Stimulated activated CD4-positive, alpha-beta T cell treated with anti-CD3 and anti-CD28 coated beads, Interleukin-1b, Interleukin-23, amount 100 ng/mL, for 24 hours (primary cell): ENCODE measurements around the gene MID1IP1.

Experiments used
- DNase-seq, 4 experiments: peaks; one replicate each; pipeline ENCODE4 v3.0.0-alpha.2; 2020; ENCODE audit warnings: low read depth in 4 of 4, low spot score in 1 of 4

The MID1IP1 gene

GRCh38 chrX:38811515-38812243 is 10.4 kb downstream of the MID1IP1 start:
- DNase-seq, result no peak

DNA sequence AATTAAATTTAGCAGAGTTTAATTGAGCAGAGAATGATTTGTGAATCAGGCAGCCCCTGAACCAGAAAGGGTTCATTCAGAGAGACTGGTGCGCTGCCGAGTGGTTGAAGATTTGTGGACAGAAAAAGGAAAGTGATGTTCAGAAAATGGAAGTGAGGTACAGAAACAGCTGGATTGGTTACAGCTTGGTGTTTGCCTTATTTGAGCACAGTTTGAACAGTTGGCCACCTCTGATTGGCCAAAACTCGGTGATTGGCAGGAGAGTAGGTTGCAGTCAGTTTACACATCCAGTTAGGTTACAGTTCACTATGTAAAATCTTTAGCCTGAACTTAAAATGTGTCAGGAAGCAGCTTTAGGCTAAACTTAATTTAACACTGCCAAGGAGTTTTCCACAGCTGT is 14.9 kb downstream of the MID1IP1 start:
- DNase-seq, result no peak

- DNase-seq, result no peak
These were observed 15.9 kb downstream of the MID1IP1 start for GRCh38 chrX:38817004-38817703.

GRCh38 chrX:38819163-38819562 is 17.9 kb downstream of the MID1IP1 start:
- DNase-seq, result no peak

- DNase-seq, result no peak
These were observed 18.4 kb downstream of the MID1IP1 start for GRCh38 chrX:38819709-38820108.

DNA sequence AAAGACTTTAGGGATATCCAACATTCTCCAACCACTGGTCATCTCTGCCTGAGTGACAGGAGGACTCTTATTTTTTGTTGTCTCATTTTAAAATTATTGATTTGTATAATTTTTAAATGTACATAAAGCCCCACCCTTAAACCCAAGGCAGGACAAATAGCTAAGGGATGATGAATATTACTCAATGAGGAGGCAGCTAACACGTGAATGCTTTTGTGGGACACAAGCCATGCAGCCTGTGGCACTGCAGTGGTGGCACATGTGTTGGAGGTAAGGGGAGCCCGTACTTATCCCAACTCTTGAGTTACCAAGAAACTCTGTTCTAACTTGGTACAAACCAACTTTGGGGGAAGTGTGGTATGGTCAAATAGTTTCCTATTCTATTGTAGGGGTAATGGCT is 19.5 kb downstream of the MID1IP1 start:
- DNase-seq, result no peak

DNA sequence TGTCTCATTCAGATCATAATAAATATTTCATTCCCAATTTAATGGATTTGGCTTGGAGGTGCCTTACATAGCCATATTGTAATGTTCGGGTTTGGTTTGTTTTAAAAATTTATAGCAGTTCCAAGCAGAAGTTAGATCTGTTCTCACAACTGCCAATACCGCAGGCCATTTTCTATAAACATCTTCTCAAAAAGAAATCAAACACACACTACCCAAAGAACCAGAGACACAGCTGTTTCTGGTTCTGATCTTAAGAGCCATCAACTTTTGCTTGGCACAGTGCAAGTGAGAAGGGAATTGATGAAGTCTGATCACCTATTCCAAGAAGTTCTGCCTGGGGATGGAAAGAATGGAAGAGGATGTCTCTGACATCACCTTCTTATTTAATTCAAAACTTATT is 22.9 kb downstream of the MID1IP1 start:
- no peak for DNase-seq

GRCh38 chrX:38831949-38832348 is 30.7 kb downstream of the MID1IP1 start:
- no peak for DNase-seq

DNA sequence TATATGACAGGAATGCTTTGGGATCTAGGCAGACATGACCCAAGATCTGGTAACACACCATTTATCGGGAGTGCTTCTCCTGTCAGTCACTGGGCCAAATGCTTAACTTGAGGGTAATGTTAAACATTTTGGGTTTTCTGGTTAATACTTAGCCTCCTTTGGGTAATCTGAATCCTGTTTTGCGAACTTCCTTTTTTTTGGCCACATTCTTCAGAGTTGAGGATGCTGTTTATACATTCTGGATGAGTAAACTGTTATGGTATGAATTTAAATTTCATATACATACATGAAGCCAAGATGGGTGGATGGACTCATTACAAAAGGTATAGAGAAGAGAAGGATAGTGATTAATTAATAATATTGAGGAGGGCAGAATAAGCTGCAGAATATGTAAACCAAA is 36.1 kb downstream of the MID1IP1 start:
- no peak for DNase-seq

DNA sequence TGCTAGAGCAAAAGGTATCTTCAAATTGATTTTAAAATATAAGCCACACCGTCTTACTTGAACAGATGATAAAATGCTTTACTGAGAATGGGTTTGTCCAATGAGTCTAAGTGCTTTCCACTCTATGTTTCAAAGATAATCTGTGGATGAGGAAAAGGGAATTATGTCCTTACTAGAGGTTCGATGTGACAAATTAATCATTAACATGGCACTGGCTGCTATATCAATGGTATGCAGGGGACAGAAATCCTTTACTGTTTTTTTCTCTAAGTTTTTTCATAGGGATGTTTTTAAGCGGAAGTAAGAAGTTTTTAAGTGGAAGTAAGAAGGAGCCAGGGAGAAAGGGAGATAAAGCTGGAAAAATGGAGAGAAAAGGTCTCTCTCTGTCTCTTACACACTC is 38.0 kb downstream of the MID1IP1 start:
- DNase-seq, result no peak

DNA sequence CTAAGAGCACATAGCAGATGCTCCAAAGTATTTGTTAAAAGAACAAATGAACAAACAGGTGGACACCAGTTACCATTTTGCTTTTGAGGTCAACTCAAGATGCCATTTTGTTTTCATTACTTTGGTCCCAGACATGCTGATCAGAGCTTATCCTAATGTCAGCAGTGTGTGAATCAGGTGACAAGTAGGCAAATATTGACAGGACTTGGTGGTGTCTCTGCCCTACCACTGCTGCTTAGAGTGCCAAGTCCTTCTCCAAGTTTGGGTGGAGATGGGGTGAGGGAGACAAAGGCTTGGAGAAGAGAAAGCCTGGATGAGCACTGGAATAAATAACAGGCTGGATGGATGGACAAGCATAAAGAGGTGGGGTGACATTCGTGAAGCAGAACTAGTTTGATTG is 38.7 kb downstream of the MID1IP1 start:
- no peak for DNase-seq

DNA sequence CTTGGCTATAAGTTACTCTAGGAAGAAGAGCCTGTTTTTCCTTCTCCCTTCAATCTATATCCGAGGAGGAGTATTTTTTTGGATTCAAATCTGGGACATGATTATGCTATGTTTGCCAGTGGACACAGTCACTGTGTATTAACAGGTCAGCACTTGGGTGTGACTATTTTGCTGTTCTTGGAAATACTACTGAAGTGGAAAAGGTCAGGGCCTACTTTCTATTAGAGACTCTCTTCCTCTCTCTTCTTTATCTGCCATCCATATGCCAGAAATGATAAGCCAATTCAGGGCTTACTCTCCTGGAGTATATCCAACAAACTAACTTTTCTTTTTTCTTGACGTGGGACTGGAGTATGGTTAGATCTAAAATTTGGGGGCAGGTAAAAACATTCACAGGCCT is 40.5 kb downstream of the MID1IP1 start:
- DNase-seq, result no peak

DNA sequence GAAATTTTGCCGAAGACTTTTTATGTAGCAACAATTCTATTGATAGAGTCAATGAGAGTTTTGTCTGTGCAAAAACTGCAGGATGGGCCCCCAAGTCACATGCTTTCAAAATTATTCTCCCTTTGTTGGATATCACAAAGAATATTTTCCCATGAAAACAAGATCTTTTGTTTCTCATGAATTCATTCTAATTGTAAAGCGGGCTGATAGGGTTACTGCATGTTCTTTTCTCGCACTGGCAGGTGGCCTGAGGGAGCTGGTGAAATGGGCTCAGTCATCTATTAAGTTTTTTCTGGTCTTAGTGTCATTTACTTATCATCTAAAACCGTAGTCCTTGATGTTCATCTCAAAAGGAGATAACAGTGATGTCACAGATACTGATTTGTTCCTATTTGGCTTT is 44.2 kb downstream of the MID1IP1 start:
- DNase-seq, result no peak

GRCh38 chrX:38847206-38847902 is 46.1 kb downstream of the MID1IP1 start:
- no peak for DNase-seq

GRCh38 chrX:38847903-38848230 is 46.6 kb downstream of the MID1IP1 start:
- DNase-seq, result no peak

GRCh38 chrX:38848671-38849455 is 47.6 kb downstream of the MID1IP1 start:
- no peak for DNase-seq

DNA sequence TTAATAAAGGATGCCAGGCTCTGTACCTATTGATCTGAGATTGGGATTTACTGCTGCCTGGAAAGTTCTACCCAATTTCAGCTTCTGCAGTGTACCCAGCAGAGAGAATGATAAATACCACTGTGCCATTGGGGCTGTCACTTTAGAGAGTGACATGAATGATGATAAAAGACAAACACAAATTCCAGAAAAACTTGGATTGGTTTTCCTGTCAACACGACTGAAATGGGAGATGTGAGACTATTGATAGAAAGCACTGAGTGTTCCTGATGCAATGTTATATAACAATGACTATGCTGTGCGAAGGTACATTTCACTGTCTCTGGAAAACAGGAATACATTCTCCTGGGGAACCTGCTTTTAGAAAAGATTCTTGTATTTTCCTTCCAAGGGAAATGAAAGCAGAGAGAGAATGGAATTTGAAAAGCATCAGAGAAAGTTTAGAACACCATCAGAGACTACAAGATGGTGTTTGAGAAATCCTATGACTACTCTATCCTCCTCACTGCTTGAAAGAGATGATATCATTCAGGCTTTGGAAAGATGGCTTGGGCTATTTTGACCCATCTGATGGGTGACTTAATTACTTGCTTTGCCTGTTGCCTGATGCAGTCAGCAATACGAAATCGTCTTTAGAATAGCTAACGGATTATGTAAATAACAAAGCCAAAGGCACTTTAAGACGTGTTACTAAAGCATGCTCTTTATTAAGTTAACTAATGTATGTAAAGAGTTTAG is 49.7 kb downstream of the MID1IP1 start:
- DNase-seq, result no peak

DNA sequence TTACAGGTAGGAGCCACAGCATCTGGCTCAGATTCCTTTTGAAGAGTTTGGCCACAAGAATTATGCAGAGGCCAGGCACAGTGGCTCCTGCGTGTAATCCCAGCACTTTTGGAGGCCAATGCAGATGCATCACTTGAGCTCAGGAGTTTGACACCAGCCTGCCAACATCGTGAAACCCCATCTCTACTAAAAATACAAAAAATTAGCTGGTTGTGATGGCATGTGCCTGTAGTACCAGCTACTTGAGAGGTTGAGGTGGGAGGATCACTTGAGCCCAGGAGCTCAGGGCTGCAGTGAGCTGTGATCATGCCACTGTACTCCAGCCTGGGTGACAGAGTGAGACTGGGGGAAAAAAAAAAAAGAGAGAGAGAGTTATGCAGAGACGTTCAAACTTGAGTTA is 53.0 kb downstream of the MID1IP1 start:
- no peak for DNase-seq
